Activated CD4-positive, alpha-beta T cell treated with anti-CD3 and anti-CD28 coated beads for 36 hours (primary cell): ENCODE results near the gene LRRC14B. TPM values are rescaled to one million over a fixed set of nuclear protein-coding genes. Genes with fewer than 3 reads are reported as not detected.
"Not testable (repeated sequence)": the region's sequence is repeated elsewhere in the genome, so short reads cannot be mapped to it uniquely, and the experiment has no call there.

Experiments used
- ATAC-seq: fragments of 200-7000 bp; cut with Tn5 transposase; one replicate; pipeline ENCODE4 v1.10.0; 2021; ENCODE audit warnings: mild to moderate bottlenecking, moderate library complexity
- CTCF ChIA-PET: fragments of 350-600 bp; sonication (Branson Sonifier 250); formaldehyde crosslinking; loops from one replicate; lab custom pipeline; 2021; ENCODE audit warnings: antibody characterized with exemption; lab: Charles Lee
- POLR2A ChIA-PET: fragments of 350-600 bp; sonication (Branson Sonifier 250); formaldehyde crosslinking; loops from one replicate; lab custom pipeline; 2021; ENCODE audit warnings: antibody characterized with exemption, inconsistent platforms; lab: Charles Lee
- DNase-seq: peaks from one replicate; pipeline ENCODE4 v3.0.0-alpha.2; 2020
- H3K27ac Mint-ChIP-seq: one replicate; pipeline ENCODE4 v1.8.0; 2021; ENCODE audit warnings: mixed read lengths
- H3K27me3 Mint-ChIP-seq: one replicate; pipeline ENCODE4 v1.8.0; 2021; ENCODE audit warnings: mixed read lengths
- H3K36me3 Mint-ChIP-seq: one replicate; pipeline ENCODE4 v1.8.0; 2021; ENCODE audit warnings: low read depth, mixed read lengths
- H3K4me1 Mint-ChIP-seq: one replicate; pipeline ENCODE4 v1.8.0; 2021; ENCODE audit warnings: mixed read lengths
- H3K4me3 Mint-ChIP-seq: one replicate; pipeline ENCODE4 v1.8.0; 2021; ENCODE audit warnings: mild to moderate bottlenecking, moderate library complexity, mixed read lengths
- H3K9me3 Mint-ChIP-seq: one replicate; pipeline ENCODE4 v1.8.0; 2021; ENCODE audit warnings: low read depth, mixed read lengths
- intact Hi-C, 2 experiments: fragments of 100-400 bp; cut with DNase I in 1 of 2; cut with micrococcal nuclease in 1 of 2; formaldehyde crosslinking; loops; one replicate each; pipeline versions ENCODE4 v1.14.2 to v1.15.1; 2022 to 2024; cut with DNase I, micrococcal nuclease
- total RNA-seq, 2 experiments: library from RNA; stranded (reverse); gene quantifications; one replicate each; pipeline ENCODE4 v1.2.3, GENCODE V29; 2021

LRRC14B gene
- total RNA-seq, 2 experiments from 2014 or later: 0.11 TPM; not detected in 1

GRCh38 chr5:195401-196160, 4.3 kb downstream of the LRRC14B start:
- no peak overlapping the region for H3K4me3 Mint-ChIP-seq

GRCh38 chr5:196350-196749, 5.1 kb downstream of the LRRC14B start:
- no peak for DNase-seq
- Mint-ChIP-seq H3K27ac (no peak overlapping the region), H3K36me3 (no peaks in the 10 kb centered on the region), H3K4me1 (no peaks in the 10 kb centered on the region), H3K9me3 (no peaks in the 10 kb centered on the region), H3K27me3 (no peaks in the 10 kb centered on the region), H3K4me3 (no peak overlapping the region)
- intact Hi-C loops: no loop called here
- no peak for ATAC-seq
- CTCF ChIA-PET: no interaction called here
- POLR2A ChIA-PET: no interaction called here

More at GRCh38 chr5:195401-196160, 4.3 kb downstream of the LRRC14B start:
- Mint-ChIP-seq H3K9me3 (no peaks in the 10 kb centered on the region), H3K4me1 (no peaks in the 10 kb centered on the region), H3K27ac (no peak overlapping the region), H3K27me3 (no peaks in the 10 kb centered on the region), H3K36me3 (no peaks in the 10 kb centered on the region)
- intact Hi-C loops: no loop called here
- DNase-seq: no peak
- POLR2A ChIA-PET: no interaction called here
- no peak for ATAC-seq
- CTCF ChIA-PET: interaction anchor here (0.6 kb wide), 1 partner anchor 978 kb away, joined by 3 read pairs; no protein-coding TSS in a partner anchor

- POLR2A ChIA-PET, H3K27ac Mint-ChIP-seq, H3K36me3 Mint-ChIP-seq, H3K4me1 Mint-ChIP-seq, DNase-seq, CTCF ChIA-PET, H3K9me3 Mint-ChIP-seq, ATAC-seq, intact Hi-C loops, H3K4me3 Mint-ChIP-seq, H3K27me3 Mint-ChIP-seq: not testable (repeated sequence)
Measured at GRCh38 chr5:197031-197430, 5.7 kb downstream of the LRRC14B start.

GRCh38 chr5:197892-198489, 6.7 kb downstream of the LRRC14B start:
- DNase-seq (no peak), ATAC-seq (no peak)
- Mint-ChIP-seq H3K4me3 (no peak overlapping the region), H3K4me1 (no peaks in the 10 kb centered on the region), H3K27ac (no peak overlapping the region), H3K27me3 (no peaks in the 10 kb centered on the region), H3K36me3 (peaks cover 2% of the 10 kb centered on the region), H3K9me3 (no peaks in the 10 kb centered on the region)
- intact Hi-C loops: no loop called here
- ChIA-PET CTCF (no interaction called here), POLR2A (no interaction called here)

- no peak overlapping the region for H3K4me3 Mint-ChIP-seq
- POLR2A ChIA-PET: no interaction called here
- DNase-seq: no peak
- no peaks in the 10 kb centered on the region for H3K4me1 Mint-ChIP-seq
- no peaks in the 10 kb centered on the region for H3K27me3 Mint-ChIP-seq
- CTCF ChIA-PET: no interaction called here
- no peak for ATAC-seq
- no peaks in the 10 kb centered on the region for H3K9me3 Mint-ChIP-seq
- no peak overlapping the region for H3K27ac Mint-ChIP-seq
- intact Hi-C loops: no loop called here
- peaks cover 2% of the 10 kb centered on the region for H3K36me3 Mint-ChIP-seq
Measured at GRCh38 chr5:198516-199196, 7.4 kb downstream of the LRRC14B start.

GRCh38 chr5:199197-199949, 8.1 kb downstream of the LRRC14B start:
- CTCF ChIA-PET: no interaction called here
- intact Hi-C loops: no loop called here
- DNase-seq: no peak
- H3K4me3 Mint-ChIP-seq: no peak overlapping the region
- H3K27ac Mint-ChIP-seq: no peak overlapping the region
- ATAC-seq: no peak
- H3K4me1 Mint-ChIP-seq: no peaks in the 10 kb centered on the region
- no peaks in the 10 kb centered on the region for H3K9me3 Mint-ChIP-seq
- H3K27me3 Mint-ChIP-seq: no peaks in the 10 kb centered on the region
- POLR2A ChIA-PET: no interaction called here
- H3K36me3 Mint-ChIP-seq: peaks cover 2% of the 10 kb centered on the region

- ChIA-PET CTCF (no interaction called here), POLR2A (no interaction called here)
- intact Hi-C loops: no loop called here
- Mint-ChIP-seq H3K4me1 (no peaks in the 10 kb centered on the region), H3K4me3 (no peak overlapping the region), H3K27me3 (no peaks in the 10 kb centered on the region), H3K36me3 (peaks cover 9% of the 10 kb centered on the region), H3K27ac (no peak overlapping the region), H3K9me3 (no peaks in the 10 kb centered on the region)
- DNase-seq: no peak
- no peak for ATAC-seq
Measured at GRCh38 chr5:199950-200645, 8.8 kb downstream of the LRRC14B start.

- Mint-ChIP-seq H3K9me3 (no peaks in the 10 kb centered on the region), H3K27me3 (no peaks in the 10 kb centered on the region), H3K27ac (no peak overlapping the region), H3K4me3 (no peak overlapping the region), H3K36me3 (peaks cover 9% of the 10 kb centered on the region), H3K4me1 (no peaks in the 10 kb centered on the region)
- DNase-seq: no peak
- POLR2A ChIA-PET: no interaction called here
- no peak for ATAC-seq
- CTCF ChIA-PET: interaction anchor here (1.3 kb wide), 1 partner anchor 12 kb away, joined by 3 read pairs; no protein-coding TSS in a partner anchor
- intact Hi-C loops: no loop called here
Measured at GRCh38 chr5:200985-201384, 9.7 kb downstream of the LRRC14B start.

- Mint-ChIP-seq H3K27me3 (no peaks in the 10 kb centered on the region), H3K4me3 (no peak overlapping the region), H3K4me1 (no peaks in the 10 kb centered on the region), H3K27ac (no peak overlapping the region), H3K36me3 (peaks cover 9% of the 10 kb centered on the region), H3K9me3 (no peaks in the 10 kb centered on the region)
- intact Hi-C loops: no loop called here
- ATAC-seq (no peak), DNase-seq (no peak)
- POLR2A ChIA-PET: no interaction called here
- CTCF ChIA-PET: interaction anchor here (1.3 kb wide), 1 partner anchor 13 kb away, joined by 3 read pairs; no protein-coding TSS in a partner anchor
Measured at GRCh38 chr5:201672-202071, 10.4 kb downstream of the LRRC14B start.

- intact Hi-C loops: no loop called here
- DNase-seq (no peak), ATAC-seq (no peak)
- CTCF ChIA-PET: interaction anchor here (0.6 kb wide), 1 partner anchor 34 kb away, joined by 5 read pairs; no protein-coding TSS in a partner anchor
- Mint-ChIP-seq H3K4me1 (peaks cover 2% of the 10 kb centered on the region), H3K36me3 (peaks cover 14% of the 10 kb centered on the region), H3K4me3 (no peak overlapping the region), H3K9me3 (no peaks in the 10 kb centered on the region), H3K27ac (no peak overlapping the region), H3K27me3 (no peaks in the 10 kb centered on the region)
- POLR2A ChIA-PET: no interaction called here
Measured at GRCh38 chr5:203246-203930, 12.1 kb downstream of the LRRC14B start.
